Ramos (cell line): ENCODE data around the gene NRN1.
"Not testable (repeated sequence)": the region's sequence is repeated elsewhere in the genome, so short reads cannot be mapped to it uniquely, and the experiment has no call there.

Experiments
- in situ Hi-C: fragments of 300-500 bp; cut with MboI; formaldehyde crosslinking; loops from one replicate; pipeline ENCODE4 v1.14.3; 2022; ENCODE audit warnings: low sequenced_read_pairs; ENCODE audit not compliant: unreplicated experiment

Gene NRN1, protein sequence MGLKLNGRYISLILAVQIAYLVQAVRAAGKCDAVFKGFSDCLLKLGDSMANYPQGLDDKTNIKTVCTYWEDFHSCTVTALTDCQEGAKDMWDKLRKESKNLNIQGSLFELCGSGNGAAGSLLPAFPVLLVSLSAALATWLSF

DNA sequence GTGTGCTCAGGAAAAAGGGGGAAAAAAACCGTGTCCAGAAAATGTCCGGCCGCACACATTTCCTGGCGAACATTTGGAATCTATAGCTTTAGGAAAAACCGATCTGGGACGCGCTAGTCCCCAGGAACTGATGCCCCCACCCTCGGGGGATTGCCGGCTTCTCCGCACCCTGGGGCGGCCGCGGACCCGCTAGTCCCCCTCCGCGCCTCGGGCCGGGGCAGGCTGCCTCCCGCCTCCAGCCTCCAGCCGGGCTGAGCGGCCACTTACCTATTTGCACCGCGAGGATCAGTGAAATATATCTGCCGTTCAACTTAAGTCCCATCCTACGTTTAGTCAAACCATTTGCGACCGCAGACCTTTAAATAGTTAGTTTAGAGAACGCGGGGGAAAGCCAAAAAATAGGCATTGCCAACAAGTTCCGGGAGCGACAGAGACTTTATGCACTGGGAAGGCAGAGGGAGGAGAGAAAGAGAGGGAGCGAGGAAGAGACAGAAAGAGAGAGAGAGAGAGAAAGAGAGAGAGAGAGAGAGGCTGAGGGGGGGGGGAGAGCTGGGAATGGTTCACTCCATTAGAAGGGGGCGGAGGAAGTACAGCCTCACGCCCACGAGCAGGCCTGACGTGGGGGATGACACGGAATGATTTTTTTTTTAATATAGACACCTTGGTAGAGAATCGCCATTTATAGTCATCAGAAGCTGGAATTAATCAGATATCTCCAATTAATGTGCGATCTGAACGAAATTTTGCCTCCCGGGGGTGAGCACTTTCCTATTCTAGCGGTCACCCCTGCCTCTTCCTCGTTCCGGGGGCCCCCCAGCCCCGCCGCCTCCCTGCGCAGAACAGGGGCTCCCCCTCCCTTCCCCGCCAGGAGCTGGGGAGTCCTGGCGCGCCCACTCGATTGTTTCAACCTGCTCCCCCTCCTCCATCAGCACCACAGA is at the start of gene NRN1:
TSS of gene NRN1 (minus strand) at position 498 of the 938 bp plus-strand sequence. CDS start at position 322, 176 bp downstream.
- in situ Hi-C loops: no loop called here

DNA sequence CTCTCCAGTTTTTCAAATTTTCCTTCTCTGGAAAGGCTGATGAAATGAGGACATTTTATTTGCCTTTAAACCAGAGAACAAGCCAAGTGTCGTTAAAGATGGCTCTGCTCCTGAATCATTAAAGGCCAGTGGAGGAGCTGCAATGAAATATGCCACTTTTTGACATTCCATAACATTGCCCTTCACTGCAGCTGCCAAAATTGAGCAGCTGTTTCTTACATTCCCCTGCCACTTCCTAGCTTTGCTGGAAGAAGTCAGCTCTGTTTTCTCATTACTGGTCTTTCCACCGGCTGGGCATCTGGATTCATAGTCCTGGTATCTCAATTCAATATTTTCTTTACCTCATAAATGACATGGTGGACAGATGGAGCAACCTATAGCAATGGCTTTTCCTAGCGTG is 45.5 kb upstream of the NRN1 start:
- in situ Hi-C loops: loop anchor here (25.0 kb wide), 1 partner anchor 460 kb away; no protein-coding TSS in a partner anchor

DNA sequence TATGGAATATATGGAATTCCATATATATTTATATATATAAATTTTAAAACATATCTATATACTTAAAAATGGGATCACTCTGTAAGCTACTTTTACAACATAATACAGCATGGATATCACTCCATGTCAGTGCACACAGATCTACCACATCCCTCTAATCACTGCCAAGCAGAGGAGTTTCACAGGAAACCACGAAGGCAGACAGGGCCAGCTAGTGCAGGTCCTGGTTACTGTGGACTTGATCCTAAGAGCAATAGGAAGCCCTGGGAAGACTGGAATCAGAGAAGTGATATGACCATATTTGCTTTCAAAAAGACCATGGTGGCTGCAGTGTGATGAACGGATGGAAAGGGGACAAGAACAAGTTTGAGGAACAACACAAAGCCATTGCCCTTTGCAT is 40.0 kb upstream of the NRN1 start:
- in situ Hi-C loops: no loop called here

DNA sequence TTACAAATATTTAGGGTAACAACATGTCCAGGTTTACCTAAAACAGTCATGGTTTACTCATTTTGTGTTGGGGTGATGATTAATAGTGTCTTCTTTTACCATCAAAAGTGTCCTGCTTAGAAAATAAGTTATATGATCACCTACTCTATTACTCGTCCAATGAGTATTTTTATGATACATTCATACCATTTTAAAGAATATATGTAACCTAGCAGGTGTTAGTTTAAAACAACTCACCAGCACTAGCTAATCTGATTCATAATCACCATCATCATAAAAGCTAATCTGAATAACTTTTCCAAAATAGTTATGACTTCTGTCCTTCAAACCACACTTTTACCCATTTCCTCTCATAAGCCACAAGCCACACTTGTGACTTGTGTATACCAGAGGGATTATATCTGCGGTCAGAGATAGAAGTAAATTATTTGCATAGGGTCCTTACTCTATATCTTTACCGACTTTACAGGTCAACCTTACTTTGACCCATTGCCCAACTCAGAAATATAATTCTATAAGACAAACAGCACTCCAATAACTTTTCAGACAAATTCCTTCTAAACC is 33.3 kb upstream of the NRN1 start:
- in situ Hi-C loops: no loop called here

DNA sequence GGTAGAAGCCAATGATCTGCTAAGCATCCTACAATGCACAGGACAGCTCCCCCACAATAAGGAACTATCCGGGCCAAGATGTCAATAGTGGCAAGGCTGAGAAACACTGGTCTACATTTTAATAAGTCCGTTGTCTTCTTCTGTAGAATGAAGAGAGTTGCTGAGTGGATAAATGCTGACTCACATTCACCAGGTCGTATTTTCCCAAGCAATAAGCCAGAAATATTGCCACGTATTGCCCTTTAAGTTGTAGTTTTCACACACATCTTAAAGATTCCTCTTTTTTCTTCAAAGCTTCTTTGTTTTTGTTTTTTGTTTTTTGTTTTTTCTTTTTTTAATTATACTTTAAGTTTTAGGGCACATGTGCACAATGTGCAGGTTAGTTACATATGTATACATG is 30.5 kb upstream of the NRN1 start:
- in situ Hi-C loops: no loop called here

DNA sequence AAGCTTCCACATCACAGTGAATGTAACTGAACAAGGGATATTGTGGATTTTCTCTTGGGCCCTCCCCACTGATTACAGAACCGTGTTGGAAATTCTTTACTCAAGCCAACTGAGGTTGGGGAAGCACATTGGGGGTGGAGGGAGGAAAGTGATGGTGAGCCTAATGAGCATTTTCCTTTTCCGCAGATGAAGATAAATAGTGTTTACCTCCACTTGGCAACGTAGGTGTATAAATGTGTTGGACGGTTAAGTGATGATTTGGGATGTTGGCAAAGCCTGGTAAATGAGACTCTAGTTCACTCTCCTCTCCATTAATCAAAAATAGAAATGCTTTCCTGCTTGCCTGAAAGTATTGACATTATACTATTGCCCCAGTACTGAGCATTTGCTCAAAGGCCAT is 27.1 kb upstream of the NRN1 start:
- in situ Hi-C loops: no loop called here

DNA sequence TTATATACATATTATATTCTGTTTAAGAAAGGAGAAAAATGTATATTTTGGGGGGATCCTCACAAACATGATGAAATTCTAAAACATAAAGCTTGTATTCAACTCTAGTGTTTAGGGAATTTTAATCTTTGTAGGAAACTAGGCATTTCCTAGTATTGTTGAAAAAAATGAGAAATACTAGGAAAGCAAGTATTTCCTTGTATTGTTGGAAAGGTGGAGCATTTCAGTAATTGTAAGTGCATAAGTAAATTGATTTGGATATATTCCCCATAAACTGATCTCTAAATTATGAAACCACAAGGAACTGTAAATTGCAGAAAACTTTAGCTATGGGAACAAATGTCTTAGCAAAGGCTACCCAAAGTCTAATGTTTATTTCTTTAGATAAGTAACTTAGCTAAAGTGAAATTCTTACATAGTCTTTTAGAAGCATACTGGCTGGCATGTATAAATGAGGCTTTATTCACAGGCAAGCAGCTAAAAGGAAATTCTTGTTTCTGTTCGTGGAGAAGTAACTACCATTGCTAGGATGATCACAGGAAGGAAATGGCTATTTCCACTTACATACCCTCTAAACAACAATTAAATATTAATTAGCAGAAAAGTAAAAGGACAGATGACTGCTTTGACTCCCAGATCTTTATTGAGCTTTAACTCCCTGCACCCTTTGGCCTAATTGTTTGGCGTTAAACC is 19.9 kb upstream of the NRN1 start:
- in situ Hi-C loops: no loop called here

DNA sequence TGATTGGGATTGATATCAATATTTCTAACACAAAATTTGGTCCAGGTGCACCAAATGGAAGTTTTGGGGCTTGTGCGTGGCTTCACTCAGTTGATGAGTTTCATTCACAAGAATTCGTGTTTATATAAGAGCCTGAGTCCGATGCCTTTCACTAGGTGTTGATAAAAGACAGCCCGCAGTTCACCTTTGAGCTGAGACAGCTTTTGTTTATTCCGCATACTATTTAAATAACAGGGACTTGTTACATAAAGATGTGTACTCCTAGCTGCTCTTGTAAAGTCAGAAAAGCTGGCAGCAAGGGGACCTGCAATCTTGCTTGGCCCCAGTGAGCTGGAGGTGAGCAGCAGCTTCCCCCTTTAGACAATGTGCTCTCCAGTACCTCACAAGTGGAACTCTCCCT is 19.0 kb upstream of the NRN1 start:
- in situ Hi-C loops: no loop called here

DNA sequence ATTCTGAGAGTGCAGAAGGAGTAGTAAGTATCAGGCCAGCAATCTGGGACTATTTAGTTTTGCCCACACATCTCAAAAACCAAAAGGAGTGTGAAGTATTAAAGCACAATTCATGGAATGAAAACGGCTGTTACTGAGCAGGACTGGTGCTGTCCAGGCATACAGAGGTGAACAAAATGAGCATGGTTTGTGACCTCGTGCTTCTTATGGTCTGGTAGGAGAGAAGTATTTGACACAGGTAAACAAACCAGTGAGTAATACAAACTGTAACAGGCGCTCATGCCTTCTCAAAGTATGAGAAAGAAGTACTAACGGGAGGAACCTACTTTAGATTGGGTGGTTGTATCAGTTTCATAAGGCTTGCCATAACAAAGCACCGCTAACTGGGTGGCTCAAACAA is 17.5 kb upstream of the NRN1 start:
- in situ Hi-C loops: no loop called here

DNA sequence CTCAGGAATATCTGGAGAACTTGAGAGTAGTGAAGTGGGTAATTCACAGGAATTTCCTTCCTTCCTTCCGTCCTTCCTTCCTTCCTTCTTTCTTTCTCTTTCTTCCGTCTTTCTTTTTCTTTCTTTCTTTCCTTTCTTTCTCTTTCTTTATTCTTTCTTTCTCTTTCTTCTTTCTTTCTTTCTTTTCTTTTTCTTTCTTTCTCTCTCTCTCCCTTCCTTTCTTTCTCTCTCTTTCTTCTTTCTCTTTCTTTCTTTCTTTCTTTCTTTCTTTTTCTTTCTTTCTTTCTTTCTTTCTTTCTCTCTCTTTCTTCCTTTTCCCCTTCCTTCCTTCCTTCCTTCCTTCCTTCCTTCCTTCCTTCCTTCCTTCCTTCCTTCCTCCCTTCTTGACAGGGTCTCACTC is 16.1 kb upstream of the NRN1 start:
- in situ Hi-C loops: not testable (repeated sequence)

DNA sequence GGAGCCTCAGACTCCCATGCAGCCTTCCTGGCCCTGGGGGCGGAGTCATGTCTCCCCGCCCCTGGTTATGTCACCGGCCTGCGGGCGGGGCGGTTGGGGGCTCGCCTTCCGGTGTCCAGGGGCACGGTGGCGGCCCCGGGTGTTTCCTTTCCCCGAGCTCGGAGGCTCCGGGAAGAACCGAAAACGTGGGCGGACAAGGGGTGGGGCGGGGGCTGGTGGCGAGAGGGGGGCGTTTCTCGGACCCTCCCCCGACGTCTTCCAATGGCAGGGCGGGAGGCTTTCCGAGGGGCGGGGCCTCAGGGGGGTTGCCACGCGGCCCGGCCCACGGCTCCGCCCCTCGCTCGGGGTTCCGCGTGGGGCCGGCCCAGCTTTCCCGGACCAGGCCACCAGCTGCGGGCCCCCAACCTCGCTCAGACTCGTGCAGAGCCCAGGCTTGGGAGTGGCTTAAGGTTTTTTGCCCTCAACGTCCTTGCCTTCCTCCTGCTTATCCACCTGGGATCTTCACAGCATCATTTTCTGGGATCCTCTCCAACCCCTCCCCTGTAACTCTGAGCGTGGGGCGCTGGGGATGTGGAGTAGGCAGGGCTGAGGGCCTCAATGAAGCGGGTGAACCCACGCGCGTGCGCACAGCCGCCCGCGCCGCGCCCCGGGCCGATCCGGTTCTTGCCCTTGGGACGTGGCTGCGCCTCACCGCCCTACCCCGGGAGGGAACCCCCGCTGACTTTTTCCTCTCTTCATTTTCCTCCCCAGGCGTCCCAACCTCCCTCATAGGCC is 2.1 kb upstream of the NRN1 start:
- in situ Hi-C loops: no loop called here

DNA sequence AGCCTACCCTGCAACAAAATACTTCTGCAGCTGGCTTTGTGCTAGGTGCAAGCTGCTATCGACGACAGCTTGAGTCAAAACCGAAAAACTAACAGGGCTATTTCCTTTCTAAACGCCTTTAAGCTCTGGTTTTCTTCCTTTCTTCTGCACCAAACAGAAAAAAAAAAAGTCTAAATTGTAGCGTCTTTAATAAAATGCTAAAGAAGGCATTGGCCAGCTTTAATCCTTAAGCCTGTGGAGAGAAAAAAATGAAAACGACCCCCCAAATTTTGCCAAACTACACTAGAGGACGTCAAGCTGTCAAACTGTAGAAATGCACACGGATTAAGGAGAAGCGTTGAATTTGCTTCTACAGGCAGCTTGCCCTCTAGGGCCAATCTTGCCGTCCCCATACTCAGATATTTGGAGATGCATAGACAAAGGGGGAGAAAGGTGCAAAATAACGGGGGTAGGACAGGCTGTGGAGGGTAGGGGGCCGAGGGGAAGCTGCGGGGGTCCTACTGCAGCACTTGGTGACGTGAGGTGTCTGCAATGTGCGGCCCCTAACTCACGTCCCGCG is 1.4 kb upstream of the NRN1 start:
- in situ Hi-C loops: no loop called here

DNA sequence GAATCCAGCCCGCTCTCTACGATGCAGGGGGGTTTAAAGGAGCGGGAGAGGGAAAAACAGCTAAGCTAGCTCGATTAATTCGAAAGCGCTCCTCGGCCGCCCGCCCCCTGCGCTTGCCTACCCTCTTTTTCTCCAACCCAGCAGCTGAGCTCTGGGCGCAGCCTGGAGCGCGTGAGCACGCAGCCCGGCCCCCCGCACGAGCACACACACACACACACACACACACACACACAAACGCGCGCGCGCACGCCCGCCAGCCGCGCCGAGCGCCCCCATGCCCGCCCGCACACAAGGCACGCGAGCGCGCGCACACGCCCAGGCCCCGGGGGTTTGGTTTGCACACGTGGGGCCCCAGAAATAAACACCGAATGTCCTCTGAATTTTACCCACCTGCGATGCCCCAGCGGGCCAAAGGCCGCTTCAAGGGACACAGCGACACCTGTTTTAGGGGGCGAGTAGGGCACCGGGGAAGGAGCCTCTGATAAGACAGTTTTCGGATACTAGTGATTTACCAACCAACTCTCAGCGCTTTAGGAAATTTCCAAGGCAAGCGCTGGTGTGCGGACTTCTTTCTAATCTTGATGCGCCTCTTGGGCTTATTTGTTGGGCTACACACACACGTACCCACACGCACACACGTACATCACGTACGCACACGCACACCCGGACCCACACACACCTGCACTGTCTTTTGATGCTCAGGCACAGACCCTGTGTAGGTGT is 802 bp upstream of the NRN1 start:
- in situ Hi-C loops: no loop called here

DNA sequence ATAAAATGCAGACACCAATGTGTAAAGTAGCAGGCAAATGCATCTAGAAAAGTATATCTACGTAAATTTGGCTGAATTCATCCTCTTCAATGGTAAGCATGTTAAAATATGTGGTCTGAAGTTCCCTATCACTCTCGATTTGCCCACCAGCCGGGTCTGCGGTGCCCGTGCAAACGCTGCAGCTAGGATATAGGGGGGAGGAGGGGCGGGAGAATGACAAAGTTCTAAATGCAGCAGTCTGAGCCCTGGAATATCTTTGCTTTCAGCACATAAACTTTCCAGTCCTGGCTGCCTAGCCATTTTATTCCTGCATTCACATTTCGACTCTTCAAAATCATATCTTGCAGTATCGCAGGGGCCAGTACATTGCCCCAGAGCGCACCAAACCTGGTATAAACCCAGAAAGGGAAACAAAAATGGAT is 708 bp downstream of the NRN1 start:
- in situ Hi-C loops: no loop called here

DNA sequence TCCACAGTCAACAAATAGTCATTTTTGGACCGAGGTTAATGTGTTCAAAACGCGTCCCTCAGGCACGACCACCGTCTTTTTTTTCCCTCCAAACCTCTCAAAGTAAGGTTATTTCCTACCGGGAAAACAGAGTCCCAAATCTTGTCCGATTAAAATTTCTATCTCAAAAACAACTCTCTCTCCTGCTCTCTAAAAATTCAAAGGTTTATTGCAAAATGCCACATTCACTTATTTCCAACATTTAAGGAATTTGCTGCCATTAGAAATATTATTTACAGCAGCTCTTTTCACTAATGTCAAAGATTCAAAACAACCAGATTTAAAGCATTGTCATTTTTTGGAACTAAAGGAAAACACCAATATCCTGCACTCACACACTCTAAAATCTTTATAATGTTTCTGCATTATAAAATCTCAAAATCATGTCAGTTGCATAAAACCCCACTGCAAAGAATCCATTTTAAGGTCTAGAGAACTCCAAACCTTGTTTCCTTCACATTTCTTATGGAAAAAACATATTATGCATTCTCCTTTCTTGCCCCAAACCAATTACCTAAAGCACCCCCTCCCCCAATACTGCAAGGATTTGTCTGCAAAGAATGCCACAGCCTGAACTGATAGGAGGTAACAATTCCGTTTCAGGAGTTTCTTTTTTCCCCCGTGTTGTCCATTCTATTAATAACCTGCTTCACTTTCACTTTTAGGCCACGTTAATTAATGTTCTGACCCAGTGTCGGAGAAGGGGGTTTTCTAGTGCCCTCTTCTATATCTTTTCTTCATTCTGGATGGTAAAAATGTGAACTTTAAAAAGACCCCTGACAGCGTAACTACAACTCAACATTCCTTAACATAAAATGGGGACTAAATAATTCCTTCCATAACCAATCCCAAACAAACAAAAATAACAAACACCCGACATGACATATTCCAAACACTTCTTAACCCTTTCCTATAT is 1.4 kb downstream of the NRN1 start:
- in situ Hi-C loops: no loop called here

DNA sequence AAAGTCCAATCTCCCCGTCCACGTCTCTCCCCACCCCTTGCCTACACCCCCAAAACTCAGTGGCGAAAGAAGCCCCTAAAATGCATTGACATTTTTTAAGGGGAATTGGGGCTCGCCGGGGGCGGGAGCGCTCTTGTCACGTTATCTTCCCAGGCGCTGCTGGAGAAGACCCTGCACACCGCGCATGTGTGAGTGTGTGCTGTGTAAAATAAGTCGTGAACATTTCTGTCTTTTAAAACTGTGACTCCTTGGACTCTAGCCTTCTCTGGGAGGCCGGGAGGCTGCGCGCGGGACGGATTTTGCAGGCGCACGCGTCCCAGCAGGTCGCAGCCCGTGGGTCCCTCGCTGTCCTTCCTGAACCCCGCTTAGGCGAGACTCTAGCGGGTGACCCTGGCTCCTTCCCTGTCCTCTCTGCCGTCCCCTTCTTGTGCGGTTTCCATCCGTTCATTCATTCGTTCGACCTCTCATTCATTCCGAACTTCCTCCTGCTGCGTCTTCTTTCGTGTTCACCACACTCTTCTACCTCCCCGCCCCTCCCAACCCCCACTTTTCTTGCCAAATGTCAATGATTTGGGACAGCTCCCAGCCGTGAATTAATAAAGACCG is 2.2 kb downstream of the NRN1 start:
- in situ Hi-C loops: no loop called here

DNA sequence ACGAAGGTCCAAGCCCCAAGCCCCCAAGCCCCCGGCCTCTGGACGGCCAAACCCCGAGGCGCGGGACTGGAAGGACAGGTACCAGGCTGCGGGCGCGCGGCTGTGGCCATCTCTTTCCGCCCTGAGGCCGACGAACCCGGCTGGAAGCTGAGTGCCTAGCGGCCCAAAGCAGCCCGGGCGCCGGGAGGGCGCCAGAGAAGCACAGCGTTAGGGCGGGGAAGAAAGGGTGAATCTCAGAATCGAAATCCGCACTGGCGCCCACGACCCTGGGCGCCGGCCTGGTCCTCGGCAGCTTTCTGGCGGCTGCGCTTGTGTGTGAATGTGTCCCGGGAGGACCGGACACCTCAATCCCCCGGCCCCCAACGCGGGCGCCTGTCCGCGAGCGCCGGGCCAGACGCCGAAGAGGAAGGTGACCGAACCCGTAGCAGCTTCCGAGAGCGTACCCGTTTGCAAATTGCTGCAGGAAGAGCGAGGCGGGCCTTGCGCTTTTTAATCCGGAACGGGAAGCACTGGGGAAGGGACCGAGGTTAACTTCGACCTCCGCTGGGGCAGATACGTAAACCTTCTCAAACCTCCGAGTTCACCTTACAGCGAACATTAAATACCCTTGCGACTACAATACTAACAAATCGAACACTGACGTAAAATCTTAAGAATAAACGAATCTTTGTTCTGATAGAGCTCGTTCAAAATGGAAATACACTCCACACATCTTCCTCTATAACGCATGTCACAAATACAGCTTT is 2.9 kb downstream of the NRN1 start:
- in situ Hi-C loops: no loop called here
